Measurements from ENCODE around the gene MORN4. TPM values are rescaled to one million over a fixed set of nuclear protein-coding genes. Genes with fewer than 3 reads are reported as not detected.

MORN4 gene
- 15.1 and 15.9 TPM in 2 replicates for total RNA-seq (2014; rRNA removed; shearing (Covaris generic))

DNA sequence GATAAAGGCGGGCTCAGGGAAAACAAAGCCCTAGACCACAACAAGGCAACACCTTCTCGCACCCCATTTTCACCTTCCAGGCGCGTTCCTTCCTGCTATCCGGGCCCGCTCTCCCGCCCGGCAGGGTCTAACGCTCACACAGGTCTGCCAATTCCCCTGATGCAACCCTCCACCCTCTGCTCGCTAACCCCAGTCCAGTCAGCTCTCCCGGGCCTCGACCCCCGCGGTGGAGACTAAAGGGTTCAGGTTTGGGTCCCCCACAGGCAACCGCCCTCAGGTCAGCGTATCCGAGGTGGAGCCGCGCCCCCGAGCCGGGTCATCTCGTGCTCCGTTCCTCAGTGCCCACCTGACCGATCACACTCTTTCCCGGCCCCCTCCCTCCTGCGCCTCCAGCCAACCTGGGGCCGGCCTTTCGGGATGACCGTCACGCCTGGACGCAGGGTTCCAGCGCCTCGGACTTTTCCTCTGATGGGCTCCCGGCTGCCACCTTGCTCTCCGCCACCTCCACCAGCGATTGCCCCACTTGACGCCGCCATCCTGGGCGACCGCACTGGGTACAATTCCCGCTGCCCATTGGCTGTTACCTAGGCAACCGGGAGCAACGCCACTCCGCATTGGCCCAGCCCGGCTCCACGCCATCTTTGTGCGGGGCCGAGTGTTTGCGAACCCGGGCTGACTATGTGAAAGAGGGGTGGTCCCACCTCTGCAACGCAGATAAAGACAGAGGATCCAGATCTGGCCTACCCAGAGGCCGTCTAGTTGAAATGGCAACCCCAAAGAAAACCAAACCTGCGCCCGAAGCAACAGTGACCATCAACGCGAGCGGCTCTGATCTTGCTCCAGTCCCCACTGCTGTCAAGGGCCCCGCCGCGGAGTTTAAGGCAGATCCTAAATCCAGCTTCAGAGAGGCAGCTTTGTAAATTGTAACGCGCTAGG lies at the start of gene MORN4:
Gene MORN4, minus strand, starts transcription at position 552 of the 936 bp plus-strand sequence. CDS start 13,847 bp downstream, outside the sequence.

DNA sequence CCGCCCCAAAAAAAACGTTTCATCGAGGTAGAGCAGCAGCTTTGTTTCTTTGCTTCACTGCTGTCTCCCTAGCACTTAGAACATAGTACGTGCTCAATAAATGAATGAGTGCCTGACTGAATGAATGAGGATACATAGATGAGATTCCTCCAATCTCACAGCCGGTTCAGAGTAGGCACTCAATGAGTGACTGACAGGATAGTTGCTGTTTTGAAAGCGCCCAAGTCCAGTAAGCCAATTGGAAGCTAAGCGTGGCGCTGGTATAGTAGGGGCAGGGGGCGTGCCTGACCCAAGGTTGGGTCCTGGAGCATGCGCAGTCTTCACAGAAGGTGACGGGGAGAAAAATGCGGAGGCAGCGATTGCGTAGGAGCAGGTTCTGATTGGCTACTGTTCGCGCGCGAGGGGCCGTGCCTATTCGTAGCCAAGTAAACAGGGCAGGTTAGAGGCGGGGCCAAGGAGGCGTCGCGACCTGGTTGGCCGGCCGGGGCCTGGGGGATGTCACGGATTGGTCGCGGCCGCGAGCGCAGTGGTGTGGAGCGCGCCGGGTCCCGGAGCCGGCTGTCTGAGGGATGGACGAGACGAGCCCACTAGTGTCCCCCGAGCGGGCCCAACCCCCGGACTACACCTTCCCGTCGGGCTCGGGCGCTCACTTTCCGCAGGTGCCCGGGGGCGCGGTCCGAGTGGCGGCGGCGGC lies 7.0 kb upstream of the MORN4 start, which contains the start of gene PI4K2A:
Gene PI4K2A, plus strand, starts transcription at position 498 of the 694 bp plus-strand sequence. Its CDS starts 72 bp downstream, at position 570.

DNA sequence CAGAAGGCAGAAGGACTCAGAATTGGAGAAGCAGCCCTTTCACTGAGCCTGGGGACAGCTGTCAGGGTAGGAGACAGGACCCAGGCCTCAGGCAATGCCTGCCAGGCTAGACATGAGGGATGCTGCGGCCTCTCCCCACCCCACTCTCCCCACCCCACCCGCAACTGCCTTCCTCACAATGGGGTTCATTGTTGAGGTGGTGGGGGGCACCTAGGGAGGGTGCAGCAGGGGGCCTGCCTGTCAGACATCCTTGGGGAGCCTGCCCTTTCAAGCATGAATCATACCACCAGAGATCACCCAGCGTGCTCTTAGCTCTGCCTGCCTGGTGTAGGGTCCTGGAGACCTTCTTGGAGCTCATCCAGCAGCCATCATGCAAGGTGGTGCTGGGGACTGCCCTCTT lies 43.8 kb downstream of the MORN4 start, which contains the start of gene C10orf62:
Gene C10orf62, plus strand, starts transcription at position 243 of the 400 bp plus-strand sequence. CDS start 177 bp downstream, outside the sequence.

DNA sequence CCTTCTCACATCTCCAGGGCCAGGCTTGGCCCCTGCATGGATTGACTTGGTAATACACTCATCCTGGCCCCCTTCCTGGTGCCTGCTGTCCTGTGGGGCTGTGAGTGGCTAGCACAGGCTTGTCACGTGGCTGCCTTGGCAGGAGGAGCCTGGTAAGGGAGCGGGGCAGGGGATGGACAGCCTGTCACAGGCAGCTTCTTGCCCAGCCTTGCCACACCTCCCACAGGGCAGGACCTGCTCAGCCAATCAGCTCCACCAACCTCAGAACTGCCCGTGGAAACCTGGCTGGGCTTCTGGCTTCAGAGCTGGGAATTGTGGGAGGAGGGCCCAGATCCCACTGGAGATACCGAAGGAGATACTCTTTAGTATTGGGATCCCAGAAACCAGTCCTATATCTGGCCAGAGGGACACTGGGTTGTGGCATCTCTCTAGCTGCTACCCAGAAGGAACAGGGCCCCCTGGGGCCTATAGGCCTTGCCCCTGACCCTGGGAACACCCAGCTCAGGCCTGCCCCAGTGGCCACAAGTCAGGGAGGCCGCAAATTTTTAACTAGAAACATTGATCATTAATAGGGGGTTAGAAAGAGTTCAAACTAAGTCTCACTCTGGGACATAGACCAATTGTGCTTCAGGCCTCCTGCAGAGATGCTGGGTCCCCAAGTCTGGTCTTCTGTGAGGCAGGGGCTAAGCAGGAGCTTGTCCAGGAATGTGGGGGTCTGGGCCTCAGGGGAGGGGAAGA lies 49.1 kb downstream of the MORN4 start, which contains the start of gene HOGA1:
Gene HOGA1, plus strand, starts transcription at position 330 of the 738 bp plus-strand sequence. Its CDS starts 315 bp downstream, at position 645.

DNA sequence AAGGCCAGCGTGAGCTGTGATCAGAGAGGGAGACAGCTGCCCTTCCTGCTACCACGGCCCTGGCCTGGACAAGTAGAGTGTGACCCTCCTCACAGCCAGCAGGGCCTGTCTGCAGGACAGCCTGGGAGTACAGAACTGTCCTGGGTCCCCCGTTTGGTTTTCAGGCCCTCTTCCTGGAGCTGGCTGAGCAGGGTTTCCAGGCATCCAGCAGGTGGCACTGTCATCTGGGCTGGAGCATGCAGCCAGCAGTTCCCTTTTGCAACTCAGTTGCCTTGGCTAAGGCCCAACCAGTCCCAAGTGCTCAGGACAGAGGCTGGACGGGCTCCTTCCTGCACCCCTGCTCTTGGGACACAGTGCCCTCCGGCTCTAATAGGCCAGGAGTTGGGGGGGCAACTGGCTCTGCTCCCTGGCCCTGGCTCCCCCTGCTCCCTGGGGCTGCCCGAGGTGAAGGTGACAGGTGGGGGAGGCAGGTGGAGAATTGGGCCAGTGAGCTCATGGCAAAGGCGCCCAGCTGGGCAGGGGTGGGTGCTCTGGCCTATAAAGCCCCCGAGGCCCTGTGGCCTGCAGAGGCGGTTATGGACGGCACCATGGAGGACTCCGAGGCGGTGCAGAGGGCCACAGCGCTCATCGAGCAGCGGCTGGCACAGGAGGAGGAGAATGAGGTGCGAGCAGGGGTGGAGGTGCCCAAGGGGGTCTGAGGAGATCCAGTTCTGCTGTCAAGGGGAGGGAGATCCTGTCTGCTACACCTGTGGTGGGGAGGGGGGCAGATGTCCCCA lies 60.9 kb downstream of the MORN4 start, which contains the start of gene ANKRD2:
Gene ANKRD2, plus strand, starts transcription at position 566 of the 776 bp plus-strand sequence. Its CDS starts 10 bp downstream, at position 576.

Other genes with a start within 250 kb of the MORN4 start
- 130 and 131 TPM in 2 replicates for gene RRP12, start 232.2 kb downstream of the MORN4 start, total RNA-seq (2014; rRNA removed; shearing (Covaris generic))
- gene PGAM1, start 207.3 kb downstream of the MORN4 start, total RNA-seq (2014; rRNA removed; shearing (Covaris generic)), result 385 and 387 TPM in 2 replicates
- 49.7 and 58.5 TPM in 2 replicates for gene EXOSC1, start 187.5 kb downstream of the MORN4 start, total RNA-seq (2014; rRNA removed; shearing (Covaris generic))
- gene ZDHHC16, start 187.3 kb downstream of the MORN4 start, total RNA-seq (2014; rRNA removed; shearing (Covaris generic)), result 35.8 and 46.0 TPM in 2 replicates
- 83.7 and 120 TPM in 2 replicates for gene MMS19, start 135.1 kb downstream of the MORN4 start, total RNA-seq (2014; rRNA removed; shearing (Covaris generic))
- gene UBTD1, start 134.6 kb downstream of the MORN4 start, total RNA-seq (2014; rRNA removed; shearing (Covaris generic)), result 16.2 and 24.7 TPM in 2 replicates
- gene ANKRD2, start 60.7 kb downstream of the MORN4 start, total RNA-seq (2014; rRNA removed; shearing (Covaris generic)), result 0.37 and 0.57 TPM in 2 replicates
- gene HOGA1, start 49.1 kb downstream of the MORN4 start, total RNA-seq (2014; rRNA removed; shearing (Covaris generic)), result 1.7 and 1.9 TPM in 2 replicates
- 0.15 and 0.56 TPM in 2 replicates for gene C10orf62, start 43.8 kb downstream of the MORN4 start, total RNA-seq (2014; rRNA removed; shearing (Covaris generic))
- gene PI4K2A, start 7.2 kb upstream of the MORN4 start, total RNA-seq (2014; rRNA removed; shearing (Covaris generic)), result 21.3 and 22.8 TPM in 2 replicates
- 98.2 and 109 TPM in 2 replicates for gene AVPI1, start 53.7 kb upstream of the MORN4 start, total RNA-seq (2014; rRNA removed; shearing (Covaris generic))
- gene MARVELD1, start 80.2 kb upstream of the MORN4 start, total RNA-seq (2014; rRNA removed; shearing (Covaris generic)), result 28.9 and 34.7 TPM in 2 replicates
- gene ZFYVE27, start 103.6 kb upstream of the MORN4 start, total RNA-seq (2014; rRNA removed; shearing (Covaris generic)), result 38.7 and 44.4 TPM in 2 replicates
- 0.05 and 0.94 TPM in 2 replicates for gene SFRP5, start 138.5 kb upstream of the MORN4 start, total RNA-seq (2014; rRNA removed; shearing (Covaris generic))
- 3.4 and 3.5 TPM in 2 replicates for gene GOLGA7B, start 216.3 kb upstream of the MORN4 start, total RNA-seq (2014; rRNA removed; shearing (Covaris generic))

Measured in A375 (cell line).